T-helper 22 cell (primary cell): ENCODE data around the gene ATPAF1.
"Not testable (repeated sequence)": the region's sequence is repeated elsewhere in the genome, so short reads cannot be mapped to it uniquely, and the experiment has no call there.

Experiments
- DNase-seq: peaks from one replicate; pipeline ENCODE4 v3.0.0-alpha.2; 2020; ENCODE audit warnings: low read depth

The ATPAF1 gene

GRCh38 chr1:46679789-46680573, 11.8 kb upstream of the ATPAF1 start:
- DNase-seq: no peak

DNA sequence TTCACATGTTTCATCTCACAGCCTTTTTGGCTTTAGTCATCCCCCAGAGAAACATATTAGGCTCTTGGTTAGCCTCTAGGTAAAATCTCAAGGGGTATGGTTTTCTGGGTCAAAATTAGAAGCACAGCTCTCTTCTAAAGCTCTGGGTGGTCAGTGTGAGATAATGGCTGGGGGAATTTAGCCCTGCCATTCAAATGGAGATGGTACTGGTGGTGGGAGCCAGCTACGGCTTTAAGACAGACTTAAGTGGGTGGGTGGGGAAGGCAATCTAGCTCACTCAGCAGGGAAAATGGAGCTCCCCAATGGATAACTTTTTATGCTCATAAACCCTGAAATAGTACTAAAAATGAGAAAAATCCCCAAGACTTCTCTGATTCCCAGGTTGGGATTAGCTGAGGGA, 9.2 kb upstream of the ATPAF1 start:
- no peak for DNase-seq

GRCh38 chr1:46676531-46676930, 8.4 kb upstream of the ATPAF1 start:
- DNase-seq: no peak

DNA sequence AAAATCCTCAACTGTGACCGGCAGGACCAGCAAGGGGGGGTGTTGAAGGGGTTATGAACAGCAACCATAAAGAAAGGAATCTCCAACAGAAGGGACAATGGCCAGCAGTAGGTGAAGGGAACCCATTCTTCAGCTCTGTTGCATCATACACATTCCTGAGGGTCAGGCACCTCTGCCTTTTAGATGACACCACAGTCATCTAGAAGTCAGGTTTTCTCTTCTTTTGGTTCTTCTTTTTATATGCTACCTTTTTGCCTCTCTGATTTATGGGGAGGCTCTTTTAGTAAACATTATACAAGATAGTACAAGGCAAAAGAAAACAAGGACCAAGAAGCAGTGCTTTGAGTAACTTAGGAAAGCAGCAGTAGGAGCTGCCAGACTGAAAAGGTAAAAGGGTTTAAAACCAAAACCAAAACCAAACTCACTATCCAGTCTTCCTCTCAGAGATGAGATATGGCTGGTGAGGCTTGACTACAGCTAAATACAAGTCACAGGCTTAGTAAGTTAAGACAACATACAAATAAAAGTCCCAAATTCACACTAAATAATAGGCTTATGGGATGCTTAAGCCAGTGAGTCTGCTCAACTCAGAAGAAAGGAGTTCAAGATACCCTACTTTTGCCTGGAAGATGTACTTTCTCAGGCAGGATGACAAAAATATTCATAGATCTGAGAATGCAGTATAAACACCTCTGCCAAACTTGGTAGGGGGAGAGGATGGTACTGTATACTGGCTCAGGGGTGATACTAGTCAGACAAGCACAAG, 7.6 kb upstream of the ATPAF1 start:
- DNase-seq: no peak

- no peak for DNase-seq
Observed at GRCh38 chr1:46673749-46674182, 5.6 kb upstream of the ATPAF1 start.

- no peak for DNase-seq
Observed at GRCh38 chr1:46672696-46673095, 4.5 kb upstream of the ATPAF1 start.

- no peak for DNase-seq
Observed at GRCh38 chr1:46671554-46671953, 3.4 kb upstream of the ATPAF1 start, which contains the start of gene TEX38. TSS of gene TEX38 (plus strand) at chr1:46671854. CDS start at chr1:46671935, 81 bp downstream.

DNA sequence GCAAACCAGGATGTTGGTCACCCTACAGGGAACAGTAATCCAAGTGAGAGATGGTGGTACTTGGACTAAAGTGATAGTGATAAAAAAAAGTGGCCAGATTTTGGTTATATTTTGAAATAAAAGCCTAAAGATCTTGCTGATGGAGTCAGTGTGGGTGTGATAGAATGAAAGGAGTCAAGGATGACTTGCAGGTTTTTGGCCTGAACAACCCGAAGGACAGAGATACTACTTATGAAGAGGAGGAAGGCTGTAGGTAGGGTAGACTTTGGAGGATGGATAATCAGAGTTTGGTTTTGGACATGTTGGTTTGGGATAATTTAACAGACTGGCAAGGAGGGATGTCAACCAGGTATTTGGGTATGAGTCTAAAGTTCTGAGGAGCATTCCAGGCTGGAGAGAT, 2.0 kb upstream of the ATPAF1 start:
- DNase-seq: no peak

DNA sequence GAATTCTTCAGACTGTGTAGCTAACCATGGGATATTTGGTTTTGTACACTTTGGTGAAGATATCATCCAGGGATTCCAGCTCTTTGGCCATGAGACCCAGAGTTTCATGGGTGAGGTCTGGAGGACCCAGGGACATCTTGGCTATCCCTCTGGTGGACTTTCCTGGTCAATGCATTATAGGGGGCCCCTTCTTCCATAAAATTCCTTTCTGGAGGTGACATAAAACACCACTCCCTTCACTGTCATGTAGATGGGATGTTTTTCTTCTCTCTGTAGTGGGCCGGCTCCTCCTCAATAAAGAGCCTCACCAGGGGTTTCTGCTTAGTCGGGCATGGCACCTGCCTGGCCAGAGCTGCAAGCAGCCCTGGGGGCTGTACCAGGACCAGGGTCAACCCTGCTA, 2.2 kb downstream of the ATPAF1 start:
- no peak for DNase-seq

- DNase-seq: not testable (repeated sequence)
Observed at GRCh38 chr1:46662919-46663318, 5.2 kb downstream of the ATPAF1 start.

DNA sequence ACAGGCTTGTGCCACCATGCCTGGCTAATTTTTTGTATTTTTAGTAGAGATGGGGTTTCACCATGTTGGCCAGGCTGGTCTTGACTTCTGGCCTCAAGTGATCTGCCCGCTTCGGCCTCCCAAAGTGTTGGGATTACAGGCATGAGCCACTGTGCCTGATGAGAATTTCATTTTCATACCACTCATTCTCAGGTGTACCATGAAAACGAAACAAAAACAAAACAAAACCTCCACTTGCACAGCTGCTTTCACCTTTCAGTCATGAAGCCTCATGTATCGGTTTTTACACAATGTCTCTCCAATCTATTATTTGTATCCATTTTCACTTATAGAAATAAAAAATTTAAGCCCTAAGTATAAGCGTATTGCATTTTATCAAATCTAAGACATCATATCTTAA, 8.0 kb downstream of the ATPAF1 start:
- not testable (repeated sequence) for DNase-seq

GRCh38 chr1:46659307-46659870, 8.8 kb downstream of the ATPAF1 start:
- DNase-seq: no peak

GRCh38 chr1:46657775-46658174, 10.4 kb downstream of the ATPAF1 start:
- no peak for DNase-seq

DNA sequence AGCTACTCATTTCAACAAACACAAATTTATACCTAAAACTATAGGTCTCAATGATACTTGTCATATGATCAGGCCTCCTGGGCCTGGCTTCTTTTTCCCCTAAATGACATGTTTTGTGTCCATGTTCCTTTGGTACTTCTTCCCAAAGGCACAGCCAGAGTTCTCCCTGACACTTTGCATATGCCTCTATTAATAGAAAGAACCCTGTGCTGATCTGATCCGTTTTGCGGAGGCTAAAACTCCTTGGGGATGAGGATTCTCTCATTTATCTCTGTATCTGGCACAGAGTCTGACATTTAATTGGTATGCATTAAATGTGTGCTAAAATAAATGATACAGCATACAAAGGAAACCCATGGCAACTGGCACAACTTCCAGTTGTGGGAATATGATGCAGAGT, 11.5 kb downstream of the ATPAF1 start:
- DNase-seq: no peak

DNA sequence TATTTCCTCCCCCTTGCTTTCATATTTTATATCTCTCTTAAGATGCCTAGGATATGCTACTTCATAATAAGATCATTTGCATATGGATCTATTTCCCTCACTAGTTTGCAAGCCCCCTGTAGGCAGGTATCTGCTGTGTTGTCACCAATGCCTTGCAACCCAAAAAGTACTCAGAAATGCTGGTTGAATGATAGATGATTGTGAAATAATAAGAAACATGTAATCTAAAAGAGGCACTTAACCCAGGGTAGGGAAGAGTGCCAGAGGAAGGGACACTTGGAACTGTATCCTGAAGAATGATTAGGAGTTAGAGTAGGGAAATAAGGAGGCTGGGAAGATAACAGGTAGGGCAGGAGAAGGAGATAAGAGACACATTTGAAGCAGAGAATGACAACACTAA, 12.3 kb downstream of the ATPAF1 start:
- no peak for DNase-seq

DNA sequence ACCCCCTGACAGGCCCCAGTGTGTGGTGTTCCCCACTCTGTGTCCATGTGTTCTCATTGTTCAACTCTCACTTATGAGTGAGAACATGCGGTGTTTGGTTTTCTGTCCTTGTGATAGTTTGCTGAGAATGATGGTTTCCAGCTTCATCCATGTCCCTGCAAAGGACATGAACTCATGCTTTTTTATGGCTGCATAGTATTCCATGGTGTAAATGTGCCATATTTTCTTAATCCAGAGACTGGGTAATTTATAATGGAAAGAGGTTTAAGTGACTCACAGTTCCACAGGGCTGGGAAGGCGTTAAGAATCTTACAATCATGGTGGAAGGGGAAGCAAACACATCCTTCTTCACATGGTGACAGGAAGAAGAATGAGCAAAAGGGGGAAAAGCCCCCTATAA, 13.5 kb downstream of the ATPAF1 start:
- not testable (repeated sequence) for DNase-seq

DNA sequence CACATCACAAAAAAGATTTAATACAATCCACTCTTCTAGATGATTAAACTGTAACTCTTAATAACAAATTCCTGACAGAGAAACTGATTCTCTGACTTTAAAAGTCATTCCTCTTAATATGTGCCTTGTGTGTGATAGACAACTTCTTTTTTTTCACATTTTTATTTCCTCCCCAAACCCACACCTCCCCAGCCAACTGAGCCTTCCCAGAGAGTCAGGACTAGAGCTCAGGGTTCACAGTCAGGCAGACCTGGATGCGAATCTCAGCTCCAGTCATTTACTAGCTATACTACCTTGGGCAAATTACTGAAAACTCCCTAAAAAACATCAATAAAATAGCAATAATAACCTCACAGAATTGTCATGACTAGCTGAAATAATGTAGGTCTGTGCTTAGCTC, 14.2 kb downstream of the ATPAF1 start:
- no peak for DNase-seq

DNA sequence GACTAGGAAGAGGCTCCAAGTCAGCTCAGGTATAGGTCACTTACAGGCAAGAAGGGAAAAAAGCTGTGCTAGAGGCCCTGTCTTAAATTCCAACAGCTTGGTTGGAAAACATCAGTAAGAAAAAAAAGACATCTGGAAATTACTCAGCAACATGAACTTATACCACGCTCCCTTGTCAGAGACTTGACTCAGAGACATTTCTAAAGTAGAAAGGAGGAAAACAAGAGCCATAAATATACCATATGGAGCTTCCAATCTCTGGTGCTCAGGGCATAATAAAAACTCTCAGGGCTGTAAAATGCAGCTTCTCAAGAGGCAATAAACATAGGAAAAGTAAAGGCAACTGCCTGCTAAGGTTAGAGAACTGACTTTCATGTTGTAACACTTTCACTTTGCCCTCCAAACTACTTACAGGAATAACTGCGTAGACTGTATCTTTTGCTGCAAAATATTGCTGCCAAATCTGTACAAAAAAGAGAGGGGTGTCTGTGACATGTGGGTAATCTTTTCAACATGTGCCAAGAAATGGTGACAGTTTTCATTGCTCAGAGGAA, 14.7 kb downstream of the ATPAF1 start:
- no peak for DNase-seq

DNA sequence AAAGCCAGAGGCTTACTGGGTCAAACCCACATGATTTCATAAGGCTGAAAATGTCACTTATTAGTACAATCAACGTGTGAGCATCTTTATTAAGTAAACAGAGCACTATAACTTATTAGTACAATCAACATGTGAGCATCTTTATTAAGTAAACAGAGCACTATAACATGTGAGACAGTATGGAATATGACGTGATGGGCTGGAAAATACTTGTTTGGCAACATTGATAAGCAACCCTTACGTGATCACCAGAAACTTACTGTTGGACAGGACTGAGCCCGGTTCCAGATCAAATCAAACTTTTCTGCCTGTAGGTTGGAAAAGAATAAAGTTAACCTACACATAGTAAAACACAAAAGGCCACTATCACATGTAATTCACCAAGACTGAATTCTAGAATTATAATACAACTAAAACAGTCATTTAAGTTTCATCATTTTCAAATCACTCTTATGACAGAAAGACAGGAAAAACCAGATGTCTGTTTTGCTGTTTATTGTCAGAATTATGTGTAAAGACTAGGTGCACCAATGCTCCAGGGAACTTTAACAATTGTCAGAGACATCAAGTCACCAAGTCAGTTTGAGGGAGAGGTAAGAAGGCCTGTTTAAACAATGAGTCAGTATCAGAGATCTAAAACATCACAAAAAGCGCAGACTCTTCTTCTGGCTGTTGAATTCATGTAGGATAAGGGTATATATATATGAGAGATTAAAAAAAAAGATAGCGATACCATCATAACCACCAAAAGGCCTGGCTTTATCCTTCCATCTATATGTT, 15.7 kb downstream of the ATPAF1 start:
- DNase-seq: no peak

DNA sequence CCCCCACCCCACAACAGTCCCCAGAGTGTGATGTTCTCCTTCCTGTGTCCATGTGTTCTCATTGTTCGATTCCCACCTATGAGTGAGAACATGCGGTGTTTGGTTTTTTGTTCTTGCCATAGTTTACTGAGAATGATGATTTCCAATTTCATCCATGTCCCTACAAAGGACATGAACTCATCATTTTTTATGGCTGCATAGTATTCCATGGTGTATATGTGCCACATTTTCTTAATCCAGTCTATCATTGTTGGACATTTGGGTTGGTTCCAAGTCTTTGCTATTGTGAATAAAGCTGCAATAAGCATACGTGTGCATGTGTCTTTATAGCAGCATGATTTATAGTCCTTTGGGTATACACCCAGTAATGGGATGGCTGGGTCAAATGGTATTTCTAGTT, 17.0 kb downstream of the ATPAF1 start:
- not testable (repeated sequence) for DNase-seq

DNA sequence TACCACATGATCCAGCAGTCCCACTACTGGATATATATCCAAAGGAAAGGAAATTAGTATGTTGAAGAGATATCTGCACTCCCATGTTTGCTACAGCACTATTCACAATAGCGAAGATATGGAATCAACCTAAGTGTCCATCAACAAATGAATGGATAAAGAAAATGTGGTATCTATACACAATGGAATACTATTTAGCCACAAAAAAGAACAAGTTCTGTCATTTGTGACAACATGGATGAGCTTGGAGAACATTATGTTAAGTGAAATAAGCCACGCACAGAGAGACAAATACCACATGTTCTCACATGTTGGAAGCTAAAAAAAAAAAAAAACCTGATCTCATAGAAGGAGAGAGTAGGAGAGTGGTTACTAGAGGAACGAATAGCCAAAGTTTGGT, 17.7 kb downstream of the ATPAF1 start:
- no peak for DNase-seq

DNA sequence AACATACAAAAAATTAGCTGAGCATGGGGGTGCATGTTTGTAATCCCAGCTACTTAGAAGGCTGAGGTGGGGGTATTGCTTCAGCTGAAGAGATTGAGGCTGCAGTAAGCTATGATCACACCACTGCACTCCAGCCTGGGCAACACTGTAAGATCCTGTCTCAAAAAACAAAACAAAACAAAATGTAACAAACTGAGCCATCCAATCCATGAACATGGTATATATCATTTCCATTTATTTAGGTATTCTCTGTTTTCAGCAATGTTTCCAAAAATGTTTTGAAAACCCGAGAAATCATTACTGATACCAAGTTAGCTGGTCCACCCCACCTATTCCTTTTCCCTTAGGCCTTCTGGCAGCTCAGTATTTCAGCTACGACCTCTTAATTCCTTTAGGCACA, 18.4 kb downstream of the ATPAF1 start:
- DNase-seq: no peak
